ENCODE data around the gene KIAA0319L. TPM values are rescaled to one million over a fixed set of nuclear protein-coding genes. Genes with fewer than 3 reads are reported as not detected.

Gene KIAA0319L
- total RNA-seq: 100 to 1,000 TPM in 1 of 2 donors, 10 to 100 TPM in 1; 27.5 to 107 TPM
- 10 to 100 TPM; 27.0 to 28.3 TPM for polyA plus RNA-seq

- TF ChIP-seq GABPA (IDR thresholded peaks at IDR 0.05 in 1 of 2, conservative IDR thresholded peaks at IDR 0.05 in 1 of 2) (peak; percentile 69 to 91), NR2F2 (IDR thresholded peaks at IDR 0.05) (peak; percentile 18), REST (IDR thresholded peaks at IDR 0.05) (peak; percentile 95), FOXA1 (IDR thresholded peaks at IDR 0.05) (peak; percentile 20), ZBTB33 (IDR thresholded peaks at IDR 0.05) (no peak), YY1 (IDR thresholded peaks at IDR 0.05) (no peak), HNF4G (IDR thresholded peaks at IDR 0.05) (no peak), EGR1 (IDR thresholded peaks at IDR 0.05; ENCODE audit: low read depth in 2 of 2) (no peak), ATF3 (IDR thresholded peaks at IDR 0.05) (no peak), RAD21 (IDR thresholded peaks at IDR 0.05) (no peak), RXRA (IDR thresholded peaks at IDR 0.05) (peak in 1 of 2 donors; percentile 28)
- H3K4me3 ChIP-seq (ENCODE audit: low read depth in 1 of 3, low read length in 3 of 3): peak within 1 kb of the TSS; percentile 88 to 96 (median 90)
- no peaks in the 10 kb centered on the region for H3K27me3 ChIP-seq (ENCODE audit: control insufficient read depth in 4 of 4, insufficient read depth in 4 of 4, low read length in 3 of 4)
- DNase-seq (ENCODE audit: low spot score): no peak
- H3K9ac ChIP-seq (ENCODE audit: low read depth in 1 of 2, low read length in 2 of 2): peak within 1 kb of the TSS; percentile 83 to 85
- H3K36me3 ChIP-seq (ENCODE audit: control insufficient read depth in 4 of 4, insufficient read depth in 3 of 4, low read depth in 1 of 4, low read length in 3 of 4): peaks cover 0 to 12% (median 9%) of the 10 kb centered on the region in 4 donors
- H3K9me3 ChIP-seq (ENCODE audit: control insufficient read depth in 4 of 4, low read length in 3 of 4): no peaks in the 10 kb centered on the region
- under 1% methylated on average over 39 of the region's 39 CpGs for WGBS
- peak within 1 kb of the TSS; percentile 98 to 99 for H3K27ac ChIP-seq (ENCODE audit: low read depth in 1 of 2, low read length in 2 of 2)
- peaks cover 2 to 63% (median 49%) of the 10 kb centered on the region in 4 donors for H3K4me1 ChIP-seq (ENCODE audit: control insufficient read depth in 4 of 4, insufficient read depth in 4 of 4, low read length in 3 of 4)
Observed at GRCh38 chr1:35557118-35557610, at the start of gene KIAA0319L. TSS of gene KIAA0319L (minus strand) at chr1:35557403. CDS start at chr1:35554491, 2,912 bp downstream.

- Histone ChIP-seq H3K9ac (ENCODE audit: low read depth in 1 of 2, low read length in 2 of 2) (no peak overlapping the region), H3K4me1 (ENCODE audit: control insufficient read depth in 4 of 4, insufficient read depth in 4 of 4, low read length in 3 of 4) (no peaks in the 10 kb centered on the region), H3K27ac (ENCODE audit: low read depth in 1 of 2, low read length in 2 of 2) (no peak overlapping the region), H3K4me3 (ENCODE audit: low read depth in 1 of 3, low read length in 3 of 3) (no peak overlapping the region), H3K9me3 (ENCODE audit: control insufficient read depth in 4 of 4, low read length in 3 of 4) (no peaks in the 10 kb centered on the region), H3K36me3 (ENCODE audit: control insufficient read depth in 4 of 4, insufficient read depth in 3 of 4, low read depth in 1 of 4, low read length in 3 of 4) (peaks cover 27 to 64% (median 56%) of the 10 kb centered on the region in 4 donors), H3K27me3 (ENCODE audit: control insufficient read depth in 4 of 4, insufficient read depth in 4 of 4, low read length in 3 of 4) (no peaks in the 10 kb centered on the region)
- TF ChIP-seq REST (IDR thresholded peaks at IDR 0.05): no peak
- TF ChIP-seq RXRA (IDR thresholded peaks at IDR 0.05): no peak
- no peak for TF ChIP-seq HNF4G (IDR thresholded peaks at IDR 0.05)
- TF ChIP-seq CTCF (IDR thresholded peaks at IDR 0.05; ENCODE audit: low read depth, low read length, missing input control): no peak
- no peak for TF ChIP-seq GABPA (IDR thresholded peaks at IDR 0.05 in 1 of 2, conservative IDR thresholded peaks at IDR 0.05 in 1 of 2)
- TF ChIP-seq FOXA2 (IDR thresholded peaks at IDR 0.05): no peak
- TF ChIP-seq YY1 (IDR thresholded peaks at IDR 0.05): no peak
- TF ChIP-seq HNF4A (conservative IDR thresholded peaks at IDR 0.05): no peak
- no peak for TF ChIP-seq RAD21 (IDR thresholded peaks at IDR 0.05)
- TF ChIP-seq FOXA1 (IDR thresholded peaks at IDR 0.05): no peak
- no peak for TF ChIP-seq SP1 (IDR thresholded peaks at IDR 0.05)
- TF ChIP-seq EGR1 (IDR thresholded peaks at IDR 0.05; ENCODE audit: low read depth in 2 of 2): no peak
- TF ChIP-seq NR2F2 (IDR thresholded peaks at IDR 0.05): no peak
- no peak for TF ChIP-seq JUND (IDR thresholded peaks at IDR 0.05)
- TF ChIP-seq ZBTB33 (IDR thresholded peaks at IDR 0.05): no peak
- no peak for TF ChIP-seq TAF1 (conservative IDR thresholded peaks at IDR 0.05)
- TF ChIP-seq MAX (IDR thresholded peaks at IDR 0.05): no peak
- no peak for DNase-seq (ENCODE audit: low spot score)
- WGBS: 91% methylated on average over 4 of the region's 4 CpGs
Observed at GRCh38 chr1:35605867-35606182, 48.6 kb upstream of the KIAA0319L start.

Measured in liver (tissue), 9 donors.